Measurements from ENCODE around the gene LYRM7. TPM values are rescaled to one million over a fixed set of nuclear protein-coding genes. Genes with fewer than 3 reads are reported as not detected.

LYRM7 gene
- total RNA-seq, 1 donor from 2014 or later, result 5.5 TPM

GRCh38 chr5:131222731-131223130, 52.0 kb downstream of the LYRM7 start:
- no peak overlapping the region for H3K4me3 ChIP-seq
- intact Hi-C loops (cut with DNase I), result no loop called here
- DNase-seq (no peak), ATAC-seq (no peak)
- H3K9me3 ChIP-seq, result no peaks in the 10 kb centered on the region
- no peaks in the 10 kb centered on the region for H3K27me3 ChIP-seq (ENCODE audit: low read depth)
- TF ChIP-seq CTCF (IDR thresholded peaks at IDR 0.05), result no peak
- H3K27ac ChIP-seq, result no peak overlapping the region
- no peaks in the 10 kb centered on the region for H3K36me3 ChIP-seq
- no peaks in the 10 kb centered on the region for H3K4me1 ChIP-seq

- no peak overlapping the region for H3K4me3 ChIP-seq
- no peak for ATAC-seq
Measured at GRCh38 chr5:131223751-131224386, 53.1 kb downstream of the LYRM7 start.

GRCh38 chr5:131224387-131225201, 53.9 kb downstream of the LYRM7 start:
- peak; percentile 57 to 83 for ATAC-seq
- Histone ChIP-seq H3K4me3 (no peak overlapping the region), H3K27me3 (ENCODE audit: low read depth) (no peaks in the 10 kb centered on the region), H3K27ac (no peak overlapping the region), H3K9me3 (no peaks in the 10 kb centered on the region), H3K36me3 (no peaks in the 10 kb centered on the region), H3K4me1 (no peaks in the 10 kb centered on the region)
- peak; percentile 51 for DNase-seq
- TF ChIP-seq CTCF (IDR thresholded peaks at IDR 0.05), result no peak
- intact Hi-C loops (cut with DNase I), result no loop called here

More at GRCh38 chr5:131223751-131224386, 53.1 kb downstream of the LYRM7 start:
- intact Hi-C loops (cut with DNase I), result no loop called here
- no peaks in the 10 kb centered on the region for H3K27me3 ChIP-seq (ENCODE audit: low read depth)
- no peak overlapping the region for H3K27ac ChIP-seq
- no peaks in the 10 kb centered on the region for H3K4me1 ChIP-seq
- no peaks in the 10 kb centered on the region for H3K36me3 ChIP-seq
- no peaks in the 10 kb centered on the region for H3K9me3 ChIP-seq
- no peak for DNase-seq
- TF ChIP-seq CTCF (IDR thresholded peaks at IDR 0.05), result no peak

- no peaks in the 10 kb centered on the region for H3K36me3 ChIP-seq
- DNase-seq (no peak), ATAC-seq (no peak)
- H3K9me3 ChIP-seq, result no peaks in the 10 kb centered on the region
- no peak overlapping the region for H3K4me3 ChIP-seq
- no peak for TF ChIP-seq CTCF (IDR thresholded peaks at IDR 0.05)
- no peaks in the 10 kb centered on the region for H3K27me3 ChIP-seq (ENCODE audit: low read depth)
- H3K4me1 ChIP-seq, result no peaks in the 10 kb centered on the region
- no peak overlapping the region for H3K27ac ChIP-seq
- intact Hi-C loops (cut with DNase I), result no loop called here
Measured at GRCh38 chr5:131225282-131225974, 54.7 kb downstream of the LYRM7 start.

GRCh38 chr5:131226899-131227298, 56.2 kb downstream of the LYRM7 start:
- ATAC-seq (no peak), DNase-seq (no peak)
- TF ChIP-seq CTCF (IDR thresholded peaks at IDR 0.05), result no peak
- H3K27me3 ChIP-seq (ENCODE audit: low read depth), result no peaks in the 10 kb centered on the region
- H3K27ac ChIP-seq, result no peak overlapping the region
- H3K4me1 ChIP-seq, result no peaks in the 10 kb centered on the region
- no peaks in the 10 kb centered on the region for H3K9me3 ChIP-seq
- H3K4me3 ChIP-seq, result no peak overlapping the region
- H3K36me3 ChIP-seq, result no peaks in the 10 kb centered on the region
- intact Hi-C loops (cut with DNase I), result no loop called here

All from lower lobe of right lung (tissue), 2 donors.